ENCODE data around the gene ZNF367. TPM values are rescaled to one million over a fixed set of nuclear protein-coding genes. Genes with fewer than 3 reads are reported as not detected.

Gene ZNF367
- total and polyA plus RNA-seq, 2 of the 4 experiments (the other 2 are of a cell fraction), result 1.1 to 2.7 TPM

DNA sequence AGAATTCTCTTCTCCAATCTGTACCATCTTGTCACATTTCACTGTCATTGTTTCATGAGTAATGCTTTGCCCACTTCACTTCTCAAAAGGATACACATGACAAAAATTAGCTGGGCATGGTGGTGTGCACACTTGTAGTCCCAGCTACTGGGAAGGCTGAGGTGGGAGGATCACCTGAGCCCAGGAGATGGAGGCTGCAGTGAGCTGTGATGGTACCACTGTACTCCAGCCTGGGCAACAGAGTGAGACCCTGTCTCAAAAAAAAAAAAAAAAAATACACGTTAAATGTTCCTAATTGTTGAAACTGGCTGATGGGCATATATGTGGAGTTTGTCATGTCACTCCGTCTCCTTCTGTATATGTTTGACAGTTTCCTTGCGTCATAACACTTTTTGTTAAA lies 79.9 kb downstream of the ZNF367 start:
- H3K9ac ChIP-seq (ENCODE audit: low read depth, low read length), result no peak overlapping the region

More for the DNA sequence above, 79.9 kb downstream of the ZNF367 start:
- in situ Hi-C loops (cut with MboI; ENCODE audit: low sequenced_read_pairs) (loop anchor here (10.0 kb wide), 1 partner anchor 57 kb away; no protein-coding TSS in a partner anchor), dilution Hi-C loops (cut with HindIII; ENCODE audit: low sequenced_read_pairs, unreplicated experiment) (no loop called here), intact Hi-C loops (cut with micrococcal nuclease) (no loop called here)
- no peak for DNase-seq
- H2BK20ac ChIP-seq (ENCODE audit: low read depth, low read length), result no peak overlapping the region
- H4K5ac ChIP-seq (ENCODE audit: low read depth, low read length), result no peak overlapping the region
- H3K36me3 ChIP-seq (ENCODE audit: control insufficient read depth, insufficient read depth, low read length), result peaks cover 2% of the 10 kb centered on the region; the same call in 1 of the 2 replicates
- WGBS, 2 experiments (ENCODE audit: extremely low coverage in 2 of 2, insufficient read length in 1 of 2), result no CpG with 5 or more reads among the region's 3 CpGs
- H2BK5ac ChIP-seq (ENCODE audit: low read depth, low read length, poor library complexity, severe bottlenecking), result no peak overlapping the region
- H3K9me3 ChIP-seq (ENCODE audit: control insufficient read depth, insufficient read depth, low read length), result no peaks in the 10 kb centered on the region
- H3K9me1 ChIP-seq (ENCODE audit: insufficient read depth, low read length), result peaks cover 5% of the 10 kb centered on the region; the same call in 1 of the 2 replicates
- H2AK5ac ChIP-seq (ENCODE audit: low read depth, low read length), result peak overlapping the region; percentile 57; the same call in 1 of the 2 replicates
- CTCF ChIA-PET, result interaction anchor here (0.6 kb wide), 2 partner anchors 15 to 299 kb away, joined by 3 read pairs; no protein-coding TSS in a partner anchor
- no peak overlapping the region for H4K8ac ChIP-seq (ENCODE audit: low read depth in 2 of 2, low read length in 2 of 2)
- no peak overlapping the region for H2AK9ac ChIP-seq (replicated peaks; ENCODE audit: low read depth, low read length, poor library complexity)
- H3K4me3 ChIP-seq (ENCODE audit: insufficient read depth, low read depth, low read length), result no peak overlapping the region
- H2AFZ ChIP-seq (replicated peaks; ENCODE audit: low read length, poor library complexity), result no peak overlapping the region
- no peak for ATAC-seq (ENCODE audit: low read depth)
- no peak overlapping the region for H3K27ac ChIP-seq (ENCODE audit: insufficient read depth, low read length)
- POLR2A ChIA-PET (ENCODE audit: unreplicated experiment), result no interaction called here
- BruUV-seq (replicated peaks), result no TSS peak
- H3K56ac ChIP-seq (ENCODE audit: extremely low read depth, insufficient read depth, low read length), result no peak overlapping the region
- TF ChIP-seq BHLHE40 (IDR thresholded peaks at IDR 0.05; ENCODE audit: low read depth, low read length) (no peak), RFX5 (IDR thresholded peaks at IDR 0.05; ENCODE audit: low read depth, low read length) (no peak), NFE2L2 (IDR thresholded peaks at IDR 0.05; ENCODE audit: low read depth, low read length) (no peak)
- peaks cover 3 to 7% of the 10 kb centered on the region in 2 experiments; a peak in 1 of 4 replicates for H3K79me1 ChIP-seq (ENCODE audit: low read depth in 1 of 2, low read length in 2 of 2)
- H3K18ac ChIP-seq (ENCODE audit: low read depth, low read length), result no peak overlapping the region
- no peak overlapping the region for H3K14ac ChIP-seq (replicated peaks; ENCODE audit: low read depth, low read length)
- H3K27me3 ChIP-seq (ENCODE audit: control insufficient read depth, insufficient read depth, low read length), result no peaks in the 10 kb centered on the region
- no peak overlapping the region; the same call in 1 of the 2 replicates for H3K4ac ChIP-seq (ENCODE audit: low read depth, low read length)
- H4K20me1 ChIP-seq (ENCODE audit: insufficient read depth, low read length), result no peaks in the 10 kb centered on the region
- H2BK120ac ChIP-seq (ENCODE audit: low read depth, low read length), result no peak overlapping the region
- H3K4me1 ChIP-seq (ENCODE audit: control insufficient read depth, insufficient read depth, low read length), result peaks cover 4% of the 10 kb centered on the region; the same call in 1 of the 2 replicates
- no peak overlapping the region for H3K4me2 ChIP-seq (ENCODE audit: low read depth, low read length)
- no peak overlapping the region for H4K91ac ChIP-seq (ENCODE audit: insufficient read depth, low read depth, low read length)
- H2BK15ac ChIP-seq (ENCODE audit: low read depth, low read length), result no peak overlapping the region
- H3K23ac ChIP-seq (ENCODE audit: low read depth, low read length), result no peak overlapping the region

Other genes with a start within 250 kb of the ZNF367 start
- 0.18 TPM in 1 of 2 replicates, not detected in the other for gene HSD17B3, start 116.2 kb downstream of the ZNF367 start, total RNA-seq (2012; rRNA removed)
- not detected in 2 replicates for gene HSD17B3, start 116.2 kb downstream of the ZNF367 start, polyA plus RNA-seq (2012; rRNA removed)
- 9.7 and 11.4 TPM in 2 replicates for gene SLC35D2, start 34.7 kb downstream of the ZNF367 start, total RNA-seq (2012; rRNA removed)
- gene SLC35D2, start 34.7 kb downstream of the ZNF367 start, polyA plus RNA-seq (2012; rRNA removed), result 10.0 and 11.8 TPM in 2 replicates
- gene HABP4, start 31.8 kb upstream of the ZNF367 start, total RNA-seq (2012; rRNA removed), result 5.2 and 10.3 TPM in 2 replicates
- 9.4 and 10.6 TPM in 2 replicates for gene HABP4, start 31.8 kb upstream of the ZNF367 start, polyA plus RNA-seq (2012; rRNA removed)
- gene CDC14B, start 201.5 kb upstream of the ZNF367 start, total RNA-seq (2012; rRNA removed), result 24.7 and 26.3 TPM in 2 replicates
- gene CDC14B, start 201.5 kb upstream of the ZNF367 start, polyA plus RNA-seq (2012; rRNA removed), result 8.6 and 9.7 TPM in 2 replicates
- gene PRXL2C, start 236.9 kb upstream of the ZNF367 start, total RNA-seq (2012; rRNA removed), result 9.0 and 10.0 TPM in 2 replicates
- 2.7 and 2.9 TPM in 2 replicates for gene PRXL2C, start 236.9 kb upstream of the ZNF367 start, polyA plus RNA-seq (2012; rRNA removed)

All from IMR-90 (cell line).